H9 (cell line): ENCODE measurements around the gene CELF1. TPM values are rescaled to one million over a fixed set of nuclear protein-coding genes. Genes with fewer than 3 reads are reported as not detected.

Experiments used
- DNase-seq: peaks from one replicate; pipeline ENCODE4 v3.0.0-alpha.2; 2017
- H2AFZ ChIP-seq: one replicate; pipeline ENCODE4 v1.6.1; 2013; ENCODE audit warnings: mild to moderate bottlenecking, low read length, control low read depth, moderate library complexity
- H2AK5ac ChIP-seq: 2 replicates; pipeline ENCODE4 v1.6.1; 2013; ENCODE audit warnings: low read length, control low read depth, mixed read lengths; ENCODE audit not compliant: insufficient read length
- H2BK120ac ChIP-seq: one replicate; pipeline ENCODE4 v1.6.1; 2013; ENCODE audit warnings: low read depth, mild to moderate bottlenecking, low read length, control low read depth, inconsistent platforms; ENCODE audit not compliant: poor library complexity, severe bottlenecking
- H2BK12ac ChIP-seq: 2 replicates; pipeline ENCODE4 v1.6.1; 2013; ENCODE audit warnings: low read length, control low read depth, mixed read lengths, low read depth; ENCODE audit not compliant: insufficient read length
- H2BK15ac ChIP-seq: 2 replicates; pipeline ENCODE4 v1.6.1; 2013; ENCODE audit warnings: low read depth, low read length, control low read depth
- H2BK20ac ChIP-seq: one replicate; pipeline ENCODE4 v1.6.1; 2013; ENCODE audit warnings: low read depth, mild to moderate bottlenecking, low read length, control low read depth, inconsistent platforms; ENCODE audit not compliant: poor library complexity, severe bottlenecking
- H2BK5ac ChIP-seq: 2 replicates; pipeline ENCODE4 v1.6.1; 2013; ENCODE audit warnings: low read length, control low read depth, mixed read lengths; ENCODE audit not compliant: insufficient read length
- H3K14ac ChIP-seq: 2 replicates; pipeline ENCODE4 v1.6.1; 2013; ENCODE audit warnings: low read length, control low read depth; ENCODE audit not compliant: insufficient read depth
- H3K18ac ChIP-seq: 2 replicates; pipeline ENCODE4 v1.6.1; 2013; ENCODE audit warnings: low read depth, mild to moderate bottlenecking, mixed read lengths, low read length, control low read depth; ENCODE audit not compliant: insufficient read length
- H3K23ac ChIP-seq: 2 replicates; pipeline ENCODE4 v1.6.1; 2013; ENCODE audit warnings: low read length, control low read depth, mixed read lengths, low read depth; ENCODE audit not compliant: insufficient read length
- H3K23me2 ChIP-seq: 2 replicates; pipeline ENCODE4 v1.6.1; 2013; ENCODE audit warnings: low read depth, mild to moderate bottlenecking, mixed read lengths, low read length, control low read depth; ENCODE audit not compliant: insufficient read length, poor library complexity, severe bottlenecking
- H3K27ac ChIP-seq: 2 replicates; pipeline ENCODE4 v1.5.1; 2013; ENCODE audit warnings: low read length, control low read depth, mixed read lengths, low read depth; ENCODE audit not compliant: insufficient read length
- H3K27me3 ChIP-seq: 2 replicates; pipeline ENCODE4 v1.6.1; 2013; ENCODE audit warnings: low read length, control low read depth, inconsistent platforms; ENCODE audit not compliant: insufficient read depth
- H3K4ac ChIP-seq: 2 replicates; pipeline ENCODE4 v1.6.1; 2013; ENCODE audit warnings: low read depth, mild to moderate bottlenecking, control low read depth, inconsistent platforms, low read length, moderate library complexity
- H3K4me1 ChIP-seq: 2 replicates; pipeline ENCODE4 v1.6.1; 2013; ENCODE audit warnings: low read length, control low read depth, inconsistent platforms; ENCODE audit not compliant: insufficient read depth
- H3K4me2 ChIP-seq: 2 replicates; pipeline ENCODE4 v1.6.1; 2013; ENCODE audit warnings: low read length, control low read depth, mixed read lengths; ENCODE audit not compliant: insufficient read length, insufficient read depth
- H3K56ac ChIP-seq: 2 replicates; pipeline ENCODE4 v1.6.1; 2013; ENCODE audit warnings: low read depth, mild to moderate bottlenecking, mixed read lengths, low read length, control low read depth; ENCODE audit not compliant: insufficient read length
- H3K79me1 ChIP-seq: 2 replicates; pipeline ENCODE4 v1.6.1; 2013; ENCODE audit warnings: low read depth, mild to moderate bottlenecking, moderate library complexity, low read length, control low read depth, inconsistent platforms; ENCODE audit not compliant: insufficient read depth, poor library complexity, severe bottlenecking
- H3K79me2 ChIP-seq: 2 replicates; pipeline ENCODE4 v1.6.1; 2013; ENCODE audit warnings: low read length, control low read depth, inconsistent platforms; ENCODE audit not compliant: insufficient read depth
- H3K9ac ChIP-seq: 2 replicates; pipeline ENCODE4 v1.6.1; 2013; ENCODE audit warnings: low read length, control low read depth, mixed read lengths; ENCODE audit not compliant: insufficient read length; ENCODE audit errors: extremely low read depth
- H3K9me3 ChIP-seq: one replicate; pipeline ENCODE4 v1.6.1; 2013; ENCODE audit warnings: low read depth, low read length, inconsistent platforms; ENCODE audit not compliant: control insufficient read depth
- H3T11ph ChIP-seq: one replicate; pipeline ENCODE4 v1.6.1; 2013; ENCODE audit warnings: mild to moderate bottlenecking, low read length, control low read depth, inconsistent platforms
- H4K20me1 ChIP-seq: one replicate; pipeline ENCODE4 v1.6.1; 2013; ENCODE audit not compliant: control insufficient read depth, insufficient read length, insufficient read depth
- H4K5ac ChIP-seq: 2 replicates; pipeline ENCODE4 v1.6.1; 2013; ENCODE audit warnings: low read depth, mild to moderate bottlenecking, mixed read lengths, low read length, control low read depth; ENCODE audit not compliant: insufficient read length
- H4K8ac ChIP-seq: replicated peaks from 2 replicates; pipeline ENCODE4 v1.6.1; 2013; ENCODE audit warnings: low read length, control low read depth, mixed read lengths, low read depth; ENCODE audit not compliant: insufficient read length
- H4K91ac ChIP-seq: 2 replicates; pipeline ENCODE4 v1.6.1; 2013; ENCODE audit warnings: low read depth, mild to moderate bottlenecking, moderate library complexity, mixed read lengths, low read length, control low read depth; ENCODE audit not compliant: insufficient read length
- H3K27ac Mint-ChIP-seq, 3 experiments: 2 replicates in 2 of 3; 3 replicates in 1 of 3; pipeline ENCODE4 v1.8.0; 2020 to 2021; ENCODE audit warnings: mixed read lengths in 3 of 3, mild to moderate bottlenecking in 1 of 3, moderate library complexity in 1 of 3
- H3K27me3 Mint-ChIP-seq: 2 replicates; pipeline ENCODE4 v1.8.0; 2021; ENCODE audit warnings: low read depth, mild to moderate bottlenecking, moderate library complexity, mixed read lengths
- H3K36me3 Mint-ChIP-seq, 3 experiments: 2 replicates in 2 of 3; 3 replicates in 1 of 3; pipeline ENCODE4 v1.8.0; 2020 to 2021; ENCODE audit warnings: low read depth in 3 of 3, mixed read lengths in 3 of 3; ENCODE audit not compliant: insufficient read depth in 1 of 3
- H3K4me1 Mint-ChIP-seq, 2 experiments: 2 replicates each; pipeline ENCODE4 v1.8.0; 2020; ENCODE audit warnings: mixed read lengths in 2 of 2
- H3K4me3 Mint-ChIP-seq, 2 experiments: 2 replicates in 1 of 2; 3 replicates in 1 of 2; pipeline ENCODE4 v1.8.0; 2020 to 2021; ENCODE audit warnings: mild to moderate bottlenecking in 2 of 2, mixed read lengths in 2 of 2, moderate library complexity in 1 of 2
- H3K9me3 Mint-ChIP-seq, 2 experiments: 2 replicates in 1 of 2; 3 replicates in 1 of 2; pipeline ENCODE4 v1.8.0; 2020; ENCODE audit warnings: mild to moderate bottlenecking in 2 of 2, mixed read lengths in 2 of 2, moderate library complexity in 1 of 2
- CTCF ChIP-seq: fragments of 200-600 bp; sonication (generic); conservative IDR thresholded peaks from 3 replicates; pipeline ENCODE4 v1.8.0; 2021; ENCODE audit warnings: antibody characterized with exemption, mild to moderate bottlenecking
- WGBS: extraction: QIAGEN DNeasy Blood & Tissue Kit; methylation state at CpG from one replicate; pipeline ENCODE4 v1.1.7; 2013; ENCODE audit warnings: missing lambda C conversion rate, low lambda C conversion rate, mixed read lengths; ENCODE audit not compliant: insufficient read length; ENCODE audit errors: extremely low coverage; 5-methylcytosine and 5-hydroxymethylcytosine counted together
- total RNA-seq: library from RNA; stranded (reverse); gene quantifications from 2 replicates; pipeline ENCODE4 v1.2.1, GENCODE V29; 2021

The CELF1 gene
- total RNA-seq, 1 experiment from 2014 or later, result 211 TPM

DNA sequence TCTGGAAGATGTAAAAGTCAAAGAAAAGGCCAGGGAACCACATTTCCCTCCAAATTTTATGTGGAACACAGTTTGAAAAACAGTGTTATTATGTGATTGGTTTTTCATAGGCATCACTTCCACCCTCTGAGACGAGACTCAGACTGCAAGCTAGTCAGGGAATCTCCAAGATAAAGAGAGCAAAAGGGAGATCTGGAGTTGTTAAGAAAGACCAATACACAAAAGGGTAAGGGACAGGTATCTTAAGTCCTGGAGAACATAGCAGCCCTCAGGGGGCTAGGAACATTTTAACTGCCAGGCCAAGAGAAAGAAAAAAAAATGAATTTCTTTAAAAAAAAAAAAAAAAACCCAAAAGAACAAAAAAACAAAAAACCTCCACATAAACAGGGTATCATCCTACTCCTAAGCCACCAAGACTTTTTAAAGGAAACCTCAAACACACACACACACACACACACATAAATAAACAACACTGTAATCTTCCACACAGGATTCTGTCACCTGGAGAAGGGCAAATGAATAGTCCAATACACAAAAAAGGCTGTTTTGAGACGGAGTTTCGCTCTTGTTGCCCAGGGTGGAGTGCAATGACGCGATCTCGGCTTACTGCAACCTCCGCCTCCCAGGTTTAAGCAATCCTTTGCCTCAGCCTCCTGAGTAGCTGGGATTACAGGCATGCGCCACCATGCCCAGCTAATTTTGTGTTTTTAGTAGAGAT is 44.5 kb downstream of the CELF1 start:
- H4K8ac ChIP-seq, result no peak overlapping the region
- H3K27ac Mint-ChIP-seq, result peak overlapping the region; percentile 42 to 87 (median 80); a peak in 6 of 7 replicates
- no peak overlapping the region for H2BK5ac ChIP-seq
- H3K9me3 ChIP-seq, result no peaks in the 10 kb centered on the region
- no peak overlapping the region for H3K4ac ChIP-seq
- TF ChIP-seq CTCF, result no peak
- H3K27me3 ChIP-seq, result no peaks in the 10 kb centered on the region
- no peaks in the 10 kb centered on the region for H3K9me3 Mint-ChIP-seq
- H2BK15ac ChIP-seq, result no peak overlapping the region
- peaks cover 19% of the 10 kb centered on the region; the same call in 1 of the 2 replicates for H3K4me1 ChIP-seq
- H2AK5ac ChIP-seq, result no peak overlapping the region
- H2AFZ ChIP-seq, result no peak overlapping the region
- no peak overlapping the region for H2BK20ac ChIP-seq
- H3K56ac ChIP-seq, result no peak overlapping the region
- no peak overlapping the region for H3K18ac ChIP-seq
- peak overlapping the region; percentile 40 for H3K27ac ChIP-seq
- H3K4me2 ChIP-seq, result no peak overlapping the region
- H3K79me1 ChIP-seq, result peaks cover 11% of the 10 kb centered on the region
- 0 out of 2 replicates have a peak overlapping the region, but pooled peaks have one; percentile 44 for H3K14ac ChIP-seq
- H3K23me2 ChIP-seq, result no peaks in the 10 kb centered on the region
- no peaks in the 10 kb centered on the region for H4K20me1 ChIP-seq
- no peak overlapping the region for H3T11ph ChIP-seq
- peaks cover 49% of the 10 kb centered on the region; the same call in 1 of the 2 replicates for H3K79me2 ChIP-seq
- H3K9ac ChIP-seq, result no peak overlapping the region
- H3K23ac ChIP-seq, result no peak overlapping the region
- no peak overlapping the region for H2BK120ac ChIP-seq
- H4K5ac ChIP-seq, result no peak overlapping the region
- H3K36me3 Mint-ChIP-seq, result peaks cover 0 to 17% (median 4%) of the 10 kb centered on the region in 3 experiments; a peak in 4 of 7 replicates
- H3K4me3 Mint-ChIP-seq, result peak overlapping the region in 1 of 2 experiments; percentile 8; a peak in 1 of 5 replicates
- peaks cover 44 to 54% of the 10 kb centered on the region in 2 experiments for H3K4me1 Mint-ChIP-seq
- no peak overlapping the region for H4K91ac ChIP-seq
- H2BK12ac ChIP-seq, result no peak overlapping the region
- no CpG with 5 or more reads among the region's 8 CpGs for WGBS
- no peak for DNase-seq
- no peaks in the 10 kb centered on the region for H3K27me3 Mint-ChIP-seq
